ENCODE measurements around the gene ARHGDIA.

ARHGDIA gene

GRCh38 chr17:81858967-81859905, 11.9 kb downstream of the ARHGDIA start:
- Histone ChIP-seq H3K4me1 (ENCODE audit: control insufficient read depth in 1 of 2, insufficient read depth in 2 of 2, low read length in 2 of 2) (peaks cover 5 to 49% of the 10 kb centered on the region in 2 donors), H3K9me3 (ENCODE audit: control insufficient read depth in 1 of 2, low read length in 2 of 2) (no peaks in the 10 kb centered on the region), H3K27ac (ENCODE audit: low read length) (peak overlapping the region; percentile 92), H3K27me3 (ENCODE audit: low read depth, low read length) (no peaks in the 10 kb centered on the region), H3K36me3 (ENCODE audit: control insufficient read depth in 1 of 2, insufficient read depth in 2 of 2, low read length in 2 of 2) (peaks cover 16 to 28% of the 10 kb centered on the region in 2 donors), H3K4me3 (ENCODE audit: low read depth in 1 of 2, low read length in 2 of 2) (peak overlapping the region; percentile 84 to 92)

GRCh38 chr17:81858170-81858966, 12.8 kb downstream of the ARHGDIA start:
- H3K4me1 ChIP-seq (ENCODE audit: control insufficient read depth in 1 of 2, insufficient read depth in 2 of 2, low read length in 2 of 2): peaks cover 5 to 45% of the 10 kb centered on the region in 2 donors
- H3K27ac ChIP-seq (ENCODE audit: low read length): peak overlapping the region; percentile 92
- no peaks in the 10 kb centered on the region for H3K9me3 ChIP-seq (ENCODE audit: control insufficient read depth in 1 of 2, low read length in 2 of 2)
- H3K27me3 ChIP-seq (ENCODE audit: low read depth, low read length): no peaks in the 10 kb centered on the region
- peaks cover 21 to 32% of the 10 kb centered on the region in 2 donors for H3K36me3 ChIP-seq (ENCODE audit: control insufficient read depth in 1 of 2, insufficient read depth in 2 of 2, low read length in 2 of 2)
- peak overlapping the region; percentile 84 to 92 for H3K4me3 ChIP-seq (ENCODE audit: low read depth in 1 of 2, low read length in 2 of 2)

- H3K27me3 ChIP-seq (ENCODE audit: low read depth, low read length): no peaks in the 10 kb centered on the region
- H3K27ac ChIP-seq (ENCODE audit: low read length): no peak overlapping the region
- no peak overlapping the region for H3K4me3 ChIP-seq (ENCODE audit: low read depth in 1 of 2, low read length in 2 of 2)
- H3K36me3 ChIP-seq (ENCODE audit: control insufficient read depth in 1 of 2, insufficient read depth in 2 of 2, low read length in 2 of 2): peaks cover 38 to 47% of the 10 kb centered on the region in 2 donors
- peaks cover 5 to 24% of the 10 kb centered on the region in 2 donors for H3K4me1 ChIP-seq (ENCODE audit: control insufficient read depth in 1 of 2, insufficient read depth in 2 of 2, low read length in 2 of 2)
- H3K9me3 ChIP-seq (ENCODE audit: control insufficient read depth in 1 of 2, low read length in 2 of 2): no peaks in the 10 kb centered on the region
These were observed 16.0 kb downstream of the ARHGDIA start for GRCh38 chr17:81854974-81855774.

GRCh38 chr17:81852237-81852636, 18.9 kb downstream of the ARHGDIA start:
- Histone ChIP-seq H3K27me3 (ENCODE audit: low read depth, low read length) (no peaks in the 10 kb centered on the region), H3K4me3 (ENCODE audit: low read depth in 1 of 2, low read length in 2 of 2) (no peak overlapping the region), H3K9me3 (ENCODE audit: control insufficient read depth in 1 of 2, low read length in 2 of 2) (no peaks in the 10 kb centered on the region), H3K36me3 (ENCODE audit: control insufficient read depth in 1 of 2, insufficient read depth in 2 of 2, low read length in 2 of 2) (peaks cover 37 to 46% of the 10 kb centered on the region in 2 donors), H3K4me1 (ENCODE audit: control insufficient read depth in 1 of 2, insufficient read depth in 2 of 2, low read length in 2 of 2) (peaks cover 0 to 9% of the 10 kb centered on the region in 2 donors), H3K27ac (ENCODE audit: low read length) (no peak overlapping the region)

- Histone ChIP-seq H3K4me3 (ENCODE audit: low read depth in 1 of 2, low read length in 2 of 2) (no peak overlapping the region), H3K9me3 (ENCODE audit: control insufficient read depth in 1 of 2, low read length in 2 of 2) (no peaks in the 10 kb centered on the region), H3K4me1 (ENCODE audit: control insufficient read depth in 1 of 2, insufficient read depth in 2 of 2, low read length in 2 of 2) (peaks cover 0 to 9% of the 10 kb centered on the region in 2 donors), H3K36me3 (ENCODE audit: control insufficient read depth in 1 of 2, insufficient read depth in 2 of 2, low read length in 2 of 2) (peaks cover 45 to 54% of the 10 kb centered on the region in 2 donors), H3K27me3 (ENCODE audit: low read depth, low read length) (no peaks in the 10 kb centered on the region), H3K27ac (ENCODE audit: low read length) (no peak overlapping the region)
These were observed 19.7 kb downstream of the ARHGDIA start for GRCh38 chr17:81851423-81851822.

- no peaks in the 10 kb centered on the region for H3K27me3 ChIP-seq (ENCODE audit: low read depth, low read length)
- H3K36me3 ChIP-seq (ENCODE audit: control insufficient read depth in 1 of 2, insufficient read depth in 2 of 2, low read length in 2 of 2): peaks cover 51 to 63% of the 10 kb centered on the region in 2 donors
- no peaks in the 10 kb centered on the region for H3K4me1 ChIP-seq (ENCODE audit: control insufficient read depth in 1 of 2, insufficient read depth in 2 of 2, low read length in 2 of 2)
These were observed 21.7 kb downstream of the ARHGDIA start for GRCh38 chr17:81849457-81849856.

GRCh38 chr17:81846743-81847689, 24.1 kb downstream of the ARHGDIA start:
- H3K4me1 ChIP-seq (ENCODE audit: control insufficient read depth in 1 of 2, insufficient read depth in 2 of 2, low read length in 2 of 2): no peaks in the 10 kb centered on the region
- no peak overlapping the region for H3K4me3 ChIP-seq (ENCODE audit: low read depth in 1 of 2, low read length in 2 of 2)
- no peak overlapping the region for H3K27ac ChIP-seq (ENCODE audit: low read length)
- no peaks in the 10 kb centered on the region for H3K9me3 ChIP-seq (ENCODE audit: control insufficient read depth in 1 of 2, low read length in 2 of 2)
- H3K36me3 ChIP-seq (ENCODE audit: control insufficient read depth in 1 of 2, insufficient read depth in 2 of 2, low read length in 2 of 2): peaks cover 53 to 63% of the 10 kb centered on the region in 2 donors
- no peaks in the 10 kb centered on the region for H3K27me3 ChIP-seq (ENCODE audit: low read depth, low read length)

More at GRCh38 chr17:81849457-81849856, 21.7 kb downstream of the ARHGDIA start:
- H3K4me3 ChIP-seq (ENCODE audit: low read depth in 1 of 2, low read length in 2 of 2): no peak overlapping the region
- H3K27ac ChIP-seq (ENCODE audit: low read length): no peak overlapping the region
- H3K9me3 ChIP-seq (ENCODE audit: control insufficient read depth in 1 of 2, low read length in 2 of 2): no peaks in the 10 kb centered on the region

GRCh38 chr17:81845881-81846742, 25.0 kb downstream of the ARHGDIA start:
- no peaks in the 10 kb centered on the region for H3K9me3 ChIP-seq (ENCODE audit: control insufficient read depth in 1 of 2, low read length in 2 of 2)
- H3K4me1 ChIP-seq (ENCODE audit: control insufficient read depth in 1 of 2, insufficient read depth in 2 of 2, low read length in 2 of 2): no peaks in the 10 kb centered on the region
- H3K36me3 ChIP-seq (ENCODE audit: control insufficient read depth in 1 of 2, insufficient read depth in 2 of 2, low read length in 2 of 2): peaks cover 47 to 54% of the 10 kb centered on the region in 2 donors
- no peak overlapping the region for H3K4me3 ChIP-seq (ENCODE audit: low read depth in 1 of 2, low read length in 2 of 2)
- H3K27ac ChIP-seq (ENCODE audit: low read length): no peak overlapping the region
- no peaks in the 10 kb centered on the region for H3K27me3 ChIP-seq (ENCODE audit: low read depth, low read length)

- Histone ChIP-seq H3K27ac (ENCODE audit: low read length) (no peak overlapping the region), H3K36me3 (ENCODE audit: control insufficient read depth in 1 of 2, insufficient read depth in 2 of 2, low read length in 2 of 2) (peaks cover 47 to 54% of the 10 kb centered on the region in 2 donors), H3K4me3 (ENCODE audit: low read depth in 1 of 2, low read length in 2 of 2) (no peak overlapping the region), H3K4me1 (ENCODE audit: control insufficient read depth in 1 of 2, insufficient read depth in 2 of 2, low read length in 2 of 2) (no peaks in the 10 kb centered on the region), H3K9me3 (ENCODE audit: control insufficient read depth in 1 of 2, low read length in 2 of 2) (no peaks in the 10 kb centered on the region), H3K27me3 (ENCODE audit: low read depth, low read length) (no peaks in the 10 kb centered on the region)
These were observed 25.8 kb downstream of the ARHGDIA start for GRCh38 chr17:81845361-81845760.

Data from muscle layer of duodenum (tissue), 2 donors.